Upper lobe of left lung (tissue), 4 donors: Measurements from ENCODE around the gene MYH16.

Experiments
- EP300 ChIP-seq, 4 donors: sonication (generic); formaldehyde crosslinking; IDR thresholded peaks; one replicate each; pipeline ENCODE4 v1.5.1; 2017; ENCODE audit warnings: antibody characterized with exemption in 4 of 4, control low read depth in 2 of 4
- POLR2A ChIP-seq, 4 donors: fragments of 450-650 bp; IDR thresholded peaks; one replicate each; pipeline ENCODE4 v1.5.1; 2016 to 2017; ENCODE audit warnings: antibody characterized with exemption in 4 of 4, mild to moderate bottlenecking in 2 of 4
- TF ChIP-seq, protein P1 (sequence below), 6 experiments: fragments of 450-650 bp in 4 of 6; fragments of 200-600 bp in 2 of 6; sonication (generic) in 2 of 6; IDR thresholded peaks; one replicate each; pipeline ENCODE4 v1.5.1; 2016 to 2019; ENCODE audit warnings: antibody characterized with exemption in 6 of 6

DNA sequence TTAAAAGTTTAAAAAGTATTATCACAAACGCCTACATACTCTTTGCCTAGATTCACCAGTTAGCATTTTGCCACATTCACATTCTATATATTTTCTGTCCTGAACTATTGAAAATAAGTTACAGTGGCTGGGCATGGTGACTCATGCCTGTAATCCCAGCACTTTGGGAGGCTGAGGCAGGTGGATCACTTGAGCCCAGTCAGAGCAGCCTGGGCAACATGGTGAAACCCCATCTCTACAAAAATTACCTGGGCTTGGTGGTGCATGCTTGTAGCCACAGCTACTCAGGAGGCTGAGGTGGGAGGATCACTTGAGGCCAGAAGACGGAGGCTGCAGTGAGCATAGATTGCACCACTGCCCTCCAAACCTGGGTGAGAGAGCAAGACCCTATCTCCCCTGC is 58.4 kb downstream of the MYH16 start:
- TF ChIP-seq, protein P1, sequence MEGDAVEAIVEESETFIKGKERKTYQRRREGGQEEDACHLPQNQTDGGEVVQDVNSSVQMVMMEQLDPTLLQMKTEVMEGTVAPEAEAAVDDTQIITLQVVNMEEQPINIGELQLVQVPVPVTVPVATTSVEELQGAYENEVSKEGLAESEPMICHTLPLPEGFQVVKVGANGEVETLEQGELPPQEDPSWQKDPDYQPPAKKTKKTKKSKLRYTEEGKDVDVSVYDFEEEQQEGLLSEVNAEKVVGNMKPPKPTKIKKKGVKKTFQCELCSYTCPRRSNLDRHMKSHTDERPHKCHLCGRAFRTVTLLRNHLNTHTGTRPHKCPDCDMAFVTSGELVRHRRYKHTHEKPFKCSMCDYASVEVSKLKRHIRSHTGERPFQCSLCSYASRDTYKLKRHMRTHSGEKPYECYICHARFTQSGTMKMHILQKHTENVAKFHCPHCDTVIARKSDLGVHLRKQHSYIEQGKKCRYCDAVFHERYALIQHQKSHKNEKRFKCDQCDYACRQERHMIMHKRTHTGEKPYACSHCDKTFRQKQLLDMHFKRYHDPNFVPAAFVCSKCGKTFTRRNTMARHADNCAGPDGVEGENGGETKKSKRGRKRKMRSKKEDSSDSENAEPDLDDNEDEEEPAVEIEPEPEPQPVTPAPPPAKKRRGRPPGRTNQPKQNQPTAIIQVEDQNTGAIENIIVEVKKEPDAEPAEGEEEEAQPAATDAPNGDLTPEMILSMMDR (IDR thresholded peaks at IDR 0.05): no peak
- no peak for TF ChIP-seq EP300 (IDR thresholded peaks at IDR 0.05)
- TF ChIP-seq POLR2A (IDR thresholded peaks at IDR 0.05): no peak
